T-cell (primary cell): Measurements from ENCODE around the gene DPP10. TPM values are rescaled to one million over a fixed set of nuclear protein-coding genes. Genes with fewer than 3 reads are reported as not detected.
"Not testable (repeated sequence)": the region's sequence is repeated elsewhere in the genome, so short reads cannot be mapped to it uniquely, and the experiment has no call there.

Experiments
- ATAC-seq, 4 experiments: fragments of 200-7000 bp in 3 of 4; fragments of 150-1000 bp in 1 of 4; cut with Tn5 transposase; replicated peaks in 1 of 4; 1 replicate in 3 of 4; 2 replicates in 1 of 4; pipeline ENCODE4 v1.10.0; 2021; ENCODE audit warnings: moderate library complexity in 3 of 4, mild to moderate bottlenecking in 2 of 4, moderate number of reproducible peaks in 1 of 4
- CTCF ChIA-PET, 2 donors: fragments of 300-600 bp; sonication (Branson Sonifier 250); formaldehyde crosslinking; loops; one replicate each; lab custom pipeline; 2022; ENCODE audit warnings: antibody characterized with exemption in 2 of 2; lab: Charles Lee
- POLR2A ChIA-PET, 2 donors: fragments of 300-600 bp; sonication (Branson Sonifier 250); formaldehyde crosslinking; loops; one replicate each; lab custom pipeline; 2022; ENCODE audit warnings: antibody characterized with exemption in 2 of 2; lab: Charles Lee
- DNase-seq, 35 experiments: peaks; one replicate each; pipeline versions ENCODE4 v3.0.0 to v3.0.0-alpha.2; 2013 to 2023
- H3K27ac ChIP-seq: one replicate; pipeline ENCODE4 v1.5.1; 2013; ENCODE audit warnings: low read length
- H3K27me3 ChIP-seq, 2 experiments: replicated peaks in 1 of 2; 1 replicate in 1 of 2; 2 replicates in 1 of 2; pipeline versions ENCODE4 v1.6.1 to v1.7.0; 2013; ENCODE audit warnings: low read length in 1 of 2, mixed read lengths in 1 of 2; ENCODE audit not compliant: control insufficient read depth in 2 of 2, insufficient read depth in 2 of 2; ENCODE audit errors: extremely low read depth in 1 of 2
- H3K36me3 ChIP-seq, 2 donors: 1 replicate in 1 of 2; 2 replicates in 1 of 2; pipeline versions ENCODE4 v1.6.1 to v1.7.0; 2013; ENCODE audit warnings: low read length in 1 of 2; ENCODE audit not compliant: control insufficient read depth in 2 of 2, insufficient read depth in 1 of 2; ENCODE audit errors: extremely low read depth in 1 of 2
- H3K4me1 ChIP-seq, 2 experiments: 1 replicate in 1 of 2; 2 replicates in 1 of 2; pipeline versions ENCODE4 v1.6.1 to v1.7.0; 2013; ENCODE audit warnings: low read length in 2 of 2, mixed read lengths in 1 of 2; ENCODE audit not compliant: insufficient read depth in 2 of 2, control insufficient read depth in 1 of 2; ENCODE audit errors: extremely low read depth in 1 of 2
- H3K4me3 ChIP-seq, 2 donors: 1 replicate in 1 of 2; 2 replicates in 1 of 2; pipeline versions ENCODE4 v1.5.1 to v1.7.0; 2013; ENCODE audit warnings: mild to moderate bottlenecking in 2 of 2, low read length in 1 of 2, moderate library complexity in 1 of 2; ENCODE audit not compliant: control insufficient read depth in 1 of 2; ENCODE audit errors: extremely low read depth in 1 of 2
- H3K9me3 ChIP-seq: 2 replicates; pipeline ENCODE4 v1.7.0; 2013
- H3K27ac Mint-ChIP-seq, 2 donors: one replicate each; pipeline ENCODE4 v1.8.0; 2020 to 2021; ENCODE audit warnings: mild to moderate bottlenecking in 2 of 2, mixed read lengths in 2 of 2
- H3K27me3 Mint-ChIP-seq, 2 donors: one replicate each; pipeline ENCODE4 v1.8.0; 2021 to 2022; ENCODE audit warnings: mixed read lengths in 2 of 2
- H3K36me3 Mint-ChIP-seq: one replicate; pipeline ENCODE4 v1.8.0; 2021; ENCODE audit warnings: mixed read lengths
- H3K4me1 Mint-ChIP-seq, 3 donors: one replicate each; pipeline ENCODE4 v1.8.0; 2020 to 2022; ENCODE audit warnings: mixed read lengths in 3 of 3, mild to moderate bottlenecking in 1 of 3
- H3K4me3 Mint-ChIP-seq, 3 donors: one replicate each; pipeline ENCODE4 v1.8.0; 2020 to 2022; ENCODE audit warnings: mild to moderate bottlenecking in 3 of 3, mixed read lengths in 3 of 3, moderate library complexity in 3 of 3
- H3K9me3 Mint-ChIP-seq, 3 donors: one replicate each; pipeline ENCODE4 v1.8.0; 2020 to 2022; ENCODE audit warnings: mixed read lengths in 3 of 3
- WGBS: methylation state at CpG from one replicate; pipeline ENCODE4 v1.1.5; 2013; ENCODE audit warnings: missing lambda C conversion rate; ENCODE audit not compliant: insufficient coverage; 5-methylcytosine and 5-hydroxymethylcytosine counted together
- total RNA-seq, 35 experiments: library from RNA in 6 of 35; stranded (reverse) in 6 of 35; fragments of 120-200 nt in 1 of 35; gene quantifications; one replicate each; pipeline versions ENCODE4 v1.2.1 to v1.2.4 and lab custom pipeline; 2013 to 2026

The DPP10 gene
- total RNA-seq, 5 donors from 2014 or later (not counting 1 experiment from before 2014, with no cell fraction given): not detected

- WGBS: no CpG with 5 or more reads among the region's 2 CpGs
- no peak overlapping the region for H3K27ac ChIP-seq
- H3K4me3 ChIP-seq: no peak overlapping the region
- ATAC-seq: no peak
- Mint-ChIP-seq H3K36me3 (no peaks in the 10 kb centered on the region), H3K4me3 (no peak overlapping the region), H3K4me1 (no peaks in the 10 kb centered on the region), H3K27me3 (no peaks in the 10 kb centered on the region), H3K9me3 (peaks cover 23 to 38% (median 31%) of the 10 kb centered on the region in 3 donors), H3K27ac (no peak overlapping the region)
- POLR2A ChIA-PET: no interaction called here
- no peaks in the 10 kb centered on the region for H3K27me3 ChIP-seq
- H3K4me1 ChIP-seq: no peaks in the 10 kb centered on the region
- CTCF ChIA-PET: no interaction called here
- no peaks in the 10 kb centered on the region for H3K9me3 ChIP-seq
- H3K36me3 ChIP-seq: no peaks in the 10 kb centered on the region
- DNase-seq: no peak
These were observed 972.0 kb downstream of the DPP10 start for GRCh38 chr2:115414466-115414865.

GRCh38 chr2:115422004-115422634 lies 979.7 kb downstream of the DPP10 start:
- no peak for DNase-seq
- Histone ChIP-seq H3K27me3 (no peaks in the 10 kb centered on the region), H3K9me3 (peaks cover 2% of the 10 kb centered on the region), H3K4me3 (no peak overlapping the region), H3K4me1 (no peaks in the 10 kb centered on the region), H3K27ac (no peak overlapping the region), H3K36me3 (no peaks in the 10 kb centered on the region)
- no peaks in the 10 kb centered on the region for H3K4me1 Mint-ChIP-seq
- POLR2A ChIA-PET: interaction anchor here in 1 of 2 donors (0.6 kb wide), 1 partner anchor 152 kb away, joined by 3 read pairs; no protein-coding TSS in a partner anchor
- H3K36me3 Mint-ChIP-seq: no peaks in the 10 kb centered on the region
- no peak overlapping the region for H3K27ac Mint-ChIP-seq
- no peak for ATAC-seq
- CTCF ChIA-PET: no interaction called here
- H3K4me3 Mint-ChIP-seq: no peak overlapping the region
- H3K27me3 Mint-ChIP-seq: no peaks in the 10 kb centered on the region
- 40% methylated on average over 1 of the region's 3 CpGs for WGBS
- peaks cover 17 to 20% (median 20%) of the 10 kb centered on the region in 3 donors for H3K9me3 Mint-ChIP-seq

DNA sequence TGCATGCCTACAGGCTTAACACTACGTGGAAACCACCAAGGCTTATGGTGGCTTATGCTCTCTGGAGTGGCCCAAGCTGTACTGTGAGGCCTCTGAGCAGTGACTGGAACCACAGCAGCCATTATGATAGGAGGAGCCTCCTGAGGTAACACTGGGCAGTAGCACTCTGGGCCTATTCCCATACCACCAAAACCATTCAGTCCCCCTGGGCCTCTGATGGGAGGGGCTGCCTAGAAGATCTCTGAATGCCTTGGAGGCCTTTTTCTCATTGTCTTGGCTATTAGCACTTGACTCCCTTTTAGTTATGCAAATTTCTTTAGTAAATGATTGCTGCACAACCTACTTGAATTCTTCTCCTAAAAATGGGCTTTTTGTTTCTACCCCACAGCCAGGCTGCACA lies 985.0 kb downstream of the DPP10 start:
- H3K9me3 ChIP-seq: peaks cover 5% of the 10 kb centered on the region
- DNase-seq (no peak), ATAC-seq (no peak)
- H3K36me3 Mint-ChIP-seq: no peaks in the 10 kb centered on the region
- H3K4me3 Mint-ChIP-seq: no peak overlapping the region
- H3K4me3 ChIP-seq: no peak overlapping the region
- H3K36me3 ChIP-seq: no peaks in the 10 kb centered on the region
- ChIA-PET POLR2A (no interaction called here), CTCF (no interaction called here)
- H3K27me3 ChIP-seq: no peaks in the 10 kb centered on the region
- no peaks in the 10 kb centered on the region for H3K4me1 ChIP-seq
- H3K9me3 Mint-ChIP-seq: peaks cover 12 to 32% (median 24%) of the 10 kb centered on the region in 3 donors
- H3K27ac Mint-ChIP-seq: no peak overlapping the region
- no peaks in the 10 kb centered on the region for H3K4me1 Mint-ChIP-seq
- no CpG with 5 or more reads among the region's 1 CpG for WGBS
- no peak overlapping the region for H3K27ac ChIP-seq
- H3K27me3 Mint-ChIP-seq: no peaks in the 10 kb centered on the region

- H3K36me3 Mint-ChIP-seq, H3K4me3 ChIP-seq, H3K27me3 ChIP-seq, DNase-seq, POLR2A ChIA-PET, ATAC-seq, H3K27me3 Mint-ChIP-seq, CTCF ChIA-PET, H3K36me3 ChIP-seq, H3K9me3 ChIP-seq, H3K4me1 ChIP-seq, H3K4me3 Mint-ChIP-seq, H3K27ac Mint-ChIP-seq, H3K27ac ChIP-seq, H3K4me1 Mint-ChIP-seq: not testable (repeated sequence)
- 40% methylated on average over 1 of the region's 6 CpGs for WGBS
- peaks cover 4 to 33% (median 16%) of the 10 kb centered on the region in 3 donors for H3K9me3 Mint-ChIP-seq
These were observed 998.3 kb downstream of the DPP10 start for GRCh38 chr2:115440746-115441145.

DNA sequence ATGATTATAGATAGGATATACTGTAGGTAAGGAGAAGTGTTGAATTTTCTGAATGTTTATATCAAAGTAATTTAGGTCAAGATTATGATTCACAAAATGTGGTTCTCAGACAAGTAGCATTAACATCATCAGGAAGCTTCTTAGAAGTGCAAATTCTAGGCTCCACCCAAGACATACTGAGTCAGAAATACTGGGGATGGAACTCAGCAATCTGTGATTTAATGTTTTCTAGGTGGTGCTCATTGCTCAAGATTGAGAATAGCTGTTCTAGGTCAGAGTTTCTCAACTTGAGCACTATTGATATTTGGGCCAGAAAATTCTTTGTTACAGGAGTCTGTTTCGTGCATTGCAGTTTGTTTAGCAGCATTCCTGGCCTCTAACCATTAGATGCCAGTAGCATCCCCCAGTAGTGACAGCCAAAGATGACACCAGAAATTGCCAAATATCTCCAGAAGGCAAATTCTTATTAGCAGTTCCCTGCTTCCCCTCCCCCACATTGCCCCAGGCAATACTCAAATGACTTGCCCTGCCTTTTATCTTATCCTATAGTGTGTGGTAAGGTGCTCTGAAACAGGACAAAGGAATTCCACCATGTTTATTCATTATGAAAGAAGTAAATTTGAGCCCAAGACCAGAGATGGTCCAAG lies 1001.2 kb downstream of the DPP10 start:
- Mint-ChIP-seq H3K4me3 (no peak overlapping the region), H3K27ac (no peak overlapping the region), H3K36me3 (no peaks in the 10 kb centered on the region), H3K9me3 (peaks cover 15 to 28% (median 28%) of the 10 kb centered on the region in 3 donors), H3K27me3 (no peaks in the 10 kb centered on the region), H3K4me1 (no peaks in the 10 kb centered on the region)
- Histone ChIP-seq H3K9me3 (no peaks in the 10 kb centered on the region), H3K36me3 (no peaks in the 10 kb centered on the region), H3K27ac (no peak overlapping the region), H3K4me3 (no peak overlapping the region), H3K27me3 (no peaks in the 10 kb centered on the region), H3K4me1 (no peaks in the 10 kb centered on the region)
- CTCF ChIA-PET: no interaction called here
- POLR2A ChIA-PET: no interaction called here
- no peak for ATAC-seq
- WGBS: no CpG with 5 or more reads among the region's 1 CpG
- DNase-seq: no peak

DNA sequence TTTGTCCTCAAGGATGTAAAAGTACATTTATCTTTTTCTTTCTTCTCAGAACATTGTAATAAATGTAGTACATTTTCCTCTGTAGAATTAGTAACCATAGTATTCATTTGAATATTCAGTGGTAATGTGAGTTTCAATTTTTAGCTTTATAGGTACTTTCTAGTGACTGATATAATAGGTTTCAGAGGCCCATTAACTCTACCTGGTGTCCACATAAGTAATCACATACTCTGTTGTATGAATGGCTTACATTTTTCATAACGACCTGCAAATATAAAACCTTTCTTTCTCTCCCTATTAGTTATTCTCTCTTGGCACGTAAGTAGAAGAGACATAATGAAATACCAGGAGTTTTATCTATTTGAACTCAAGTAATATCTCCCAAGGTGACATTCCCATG lies 1017.6 kb downstream of the DPP10 start:
- CTCF ChIA-PET: no interaction called here
- no peak overlapping the region for H3K27ac ChIP-seq
- H3K9me3 Mint-ChIP-seq: peaks cover 6 to 10% (median 8%) of the 10 kb centered on the region in 3 donors

More for the DNA sequence above, 1017.6 kb downstream of the DPP10 start:
- Histone ChIP-seq H3K4me1 (no peaks in the 10 kb centered on the region), H3K4me3 (no peak overlapping the region), H3K36me3 (no peaks in the 10 kb centered on the region), H3K9me3 (no peaks in the 10 kb centered on the region), H3K27me3 (no peaks in the 10 kb centered on the region)
- H3K27ac Mint-ChIP-seq: no peak overlapping the region
- no peaks in the 10 kb centered on the region for H3K36me3 Mint-ChIP-seq
- ATAC-seq (no peak), DNase-seq (no peak)
- H3K4me3 Mint-ChIP-seq: no peak overlapping the region
- no CpG with 5 or more reads among the region's 2 CpGs for WGBS
- H3K4me1 Mint-ChIP-seq: no peaks in the 10 kb centered on the region
- POLR2A ChIA-PET: no interaction called here
- no peaks in the 10 kb centered on the region for H3K27me3 Mint-ChIP-seq
